ENCODE measurements around the gene SMIM32. TPM values are rescaled to one million over a fixed set of nuclear protein-coding genes. Genes with fewer than 3 reads are reported as not detected.

Gene SMIM32
- polyA plus RNA-seq, 1 donor from 2014 or later = 3.6 TPM

DNA sequence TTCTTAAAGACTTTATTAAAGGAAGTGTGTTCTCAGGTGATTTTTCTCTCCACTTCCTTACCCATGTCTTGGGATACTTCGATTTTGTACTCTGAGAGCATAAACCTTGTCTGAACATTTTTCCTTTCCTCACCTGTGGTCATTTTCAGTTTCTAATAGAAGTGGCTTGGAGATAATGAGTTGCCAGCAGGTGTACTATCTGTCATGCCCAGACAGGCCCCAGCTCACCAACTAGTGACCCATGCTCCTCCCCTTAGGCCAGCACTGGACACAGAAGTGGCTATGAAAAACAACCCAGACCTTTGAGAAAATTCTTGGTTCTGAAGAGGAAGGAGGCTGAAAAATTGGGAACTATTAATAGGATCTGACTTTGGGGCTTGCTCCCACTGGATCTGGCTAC is 49.2 kb upstream of the SMIM32 start:
- TF ChIP-seq, protein P1, sequence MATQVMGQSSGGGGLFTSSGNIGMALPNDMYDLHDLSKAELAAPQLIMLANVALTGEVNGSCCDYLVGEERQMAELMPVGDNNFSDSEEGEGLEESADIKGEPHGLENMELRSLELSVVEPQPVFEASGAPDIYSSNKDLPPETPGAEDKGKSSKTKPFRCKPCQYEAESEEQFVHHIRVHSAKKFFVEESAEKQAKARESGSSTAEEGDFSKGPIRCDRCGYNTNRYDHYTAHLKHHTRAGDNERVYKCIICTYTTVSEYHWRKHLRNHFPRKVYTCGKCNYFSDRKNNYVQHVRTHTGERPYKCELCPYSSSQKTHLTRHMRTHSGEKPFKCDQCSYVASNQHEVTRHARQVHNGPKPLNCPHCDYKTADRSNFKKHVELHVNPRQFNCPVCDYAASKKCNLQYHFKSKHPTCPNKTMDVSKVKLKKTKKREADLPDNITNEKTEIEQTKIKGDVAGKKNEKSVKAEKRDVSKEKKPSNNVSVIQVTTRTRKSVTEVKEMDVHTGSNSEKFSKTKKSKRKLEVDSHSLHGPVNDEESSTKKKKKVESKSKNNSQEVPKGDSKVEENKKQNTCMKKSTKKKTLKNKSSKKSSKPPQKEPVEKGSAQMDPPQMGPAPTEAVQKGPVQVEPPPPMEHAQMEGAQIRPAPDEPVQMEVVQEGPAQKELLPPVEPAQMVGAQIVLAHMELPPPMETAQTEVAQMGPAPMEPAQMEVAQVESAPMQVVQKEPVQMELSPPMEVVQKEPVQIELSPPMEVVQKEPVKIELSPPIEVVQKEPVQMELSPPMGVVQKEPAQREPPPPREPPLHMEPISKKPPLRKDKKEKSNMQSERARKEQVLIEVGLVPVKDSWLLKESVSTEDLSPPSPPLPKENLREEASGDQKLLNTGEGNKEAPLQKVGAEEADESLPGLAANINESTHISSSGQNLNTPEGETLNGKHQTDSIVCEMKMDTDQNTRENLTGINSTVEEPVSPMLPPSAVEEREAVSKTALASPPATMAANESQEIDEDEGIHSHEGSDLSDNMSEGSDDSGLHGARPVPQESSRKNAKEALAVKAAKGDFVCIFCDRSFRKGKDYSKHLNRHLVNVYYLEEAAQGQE (IDR thresholded peaks at IDR 0.05; ENCODE audit: borderline replicate concordance) = no peak
- TF ChIP-seq TAF1 (IDR thresholded peaks at IDR 0.05; ENCODE audit: low read depth) = no peak
- TF ChIP-seq, protein P2, sequence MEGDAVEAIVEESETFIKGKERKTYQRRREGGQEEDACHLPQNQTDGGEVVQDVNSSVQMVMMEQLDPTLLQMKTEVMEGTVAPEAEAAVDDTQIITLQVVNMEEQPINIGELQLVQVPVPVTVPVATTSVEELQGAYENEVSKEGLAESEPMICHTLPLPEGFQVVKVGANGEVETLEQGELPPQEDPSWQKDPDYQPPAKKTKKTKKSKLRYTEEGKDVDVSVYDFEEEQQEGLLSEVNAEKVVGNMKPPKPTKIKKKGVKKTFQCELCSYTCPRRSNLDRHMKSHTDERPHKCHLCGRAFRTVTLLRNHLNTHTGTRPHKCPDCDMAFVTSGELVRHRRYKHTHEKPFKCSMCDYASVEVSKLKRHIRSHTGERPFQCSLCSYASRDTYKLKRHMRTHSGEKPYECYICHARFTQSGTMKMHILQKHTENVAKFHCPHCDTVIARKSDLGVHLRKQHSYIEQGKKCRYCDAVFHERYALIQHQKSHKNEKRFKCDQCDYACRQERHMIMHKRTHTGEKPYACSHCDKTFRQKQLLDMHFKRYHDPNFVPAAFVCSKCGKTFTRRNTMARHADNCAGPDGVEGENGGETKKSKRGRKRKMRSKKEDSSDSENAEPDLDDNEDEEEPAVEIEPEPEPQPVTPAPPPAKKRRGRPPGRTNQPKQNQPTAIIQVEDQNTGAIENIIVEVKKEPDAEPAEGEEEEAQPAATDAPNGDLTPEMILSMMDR (IDR thresholded peaks at IDR 0.05; ENCODE audit: poor library complexity, severe bottlenecking) = no peak
- no peak for TF ChIP-seq POLR2AphosphoS5 (IDR thresholded peaks at IDR 0.05)
- no peak for TF ChIP-seq RAD21 (conservative IDR thresholded peaks at IDR 0.05)
- TF ChIP-seq SMC3 (conservative IDR thresholded peaks at IDR 0.05; ENCODE audit: poor library complexity) = no peak
- TF ChIP-seq MXI1 (conservative IDR thresholded peaks at IDR 0.05; ENCODE audit: poor library complexity, severe bottlenecking) = no peak
- TF ChIP-seq EZH2 (IDR thresholded peaks at IDR 0.05; ENCODE audit: borderline replicate concordance, insufficient read depth, low read length, poor library complexity, severe bottlenecking) = no peak
- TF ChIP-seq EP300 (conservative IDR thresholded peaks at IDR 0.05; ENCODE audit: poor library complexity, severe bottlenecking) = no peak
- no peaks in the 10 kb centered on the region for H3K36me3 ChIP-seq (ENCODE audit: insufficient read depth, low read length)
- no peak overlapping the region for H3K4me3 ChIP-seq (ENCODE audit: low read length)
- no peaks in the 10 kb centered on the region for H3K27me3 ChIP-seq (ENCODE audit: insufficient read depth, low read depth, low read length)
- H4K20me1 ChIP-seq (ENCODE audit: insufficient read depth) = no peaks in the 10 kb centered on the region
- H3F3A ChIP-seq (ENCODE audit: insufficient read depth, low read length, poor library complexity, severe bottlenecking) = no peaks in the 10 kb centered on the region
- H3K27ac ChIP-seq (ENCODE audit: low read length) = no peak overlapping the region
- H2AFZ ChIP-seq (ENCODE audit: low read depth, low read length) = no peak overlapping the region
- no peaks in the 10 kb centered on the region for H3K79me2 ChIP-seq (replicated peaks; ENCODE audit: insufficient read depth, low read length)
- no peaks in the 10 kb centered on the region for H3K9me2 ChIP-seq (ENCODE audit: insufficient read depth, low read length)
- no peaks in the 10 kb centered on the region for H3K9me3 ChIP-seq (ENCODE audit: low read length)
- H3K9ac ChIP-seq (ENCODE audit: low read length) = no peak overlapping the region
- no peak overlapping the region for H3K4me2 ChIP-seq (ENCODE audit: low read length)

DNA sequence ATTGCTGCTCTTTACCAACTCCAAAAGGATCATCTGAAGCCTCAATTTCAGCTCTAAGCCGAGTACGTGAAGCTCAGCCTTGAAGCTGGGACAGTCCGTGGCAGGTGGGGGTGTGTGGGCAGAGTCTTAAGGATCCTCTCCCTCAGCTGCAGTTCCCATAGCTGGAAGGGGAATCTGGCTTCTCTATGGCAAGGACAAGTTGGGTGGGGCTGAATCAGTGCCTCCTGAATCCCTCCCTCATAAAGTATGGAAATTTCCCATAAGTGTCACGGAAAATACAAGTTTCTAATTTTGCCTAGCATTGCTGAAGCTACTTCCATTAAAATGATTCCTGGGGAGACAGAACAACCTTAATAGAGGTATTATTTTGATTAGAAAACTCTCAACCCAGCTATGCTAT is 47.9 kb upstream of the SMIM32 start:
- Histone ChIP-seq H3K9ac (ENCODE audit: low read length) (no peak overlapping the region), H3K27ac (ENCODE audit: low read length) (no peak overlapping the region), H4K20me1 (ENCODE audit: insufficient read depth) (no peaks in the 10 kb centered on the region), H3K36me3 (ENCODE audit: insufficient read depth, low read length) (no peaks in the 10 kb centered on the region), H3F3A (ENCODE audit: insufficient read depth, low read length, poor library complexity, severe bottlenecking) (no peaks in the 10 kb centered on the region), H2AFZ (ENCODE audit: low read depth, low read length) (no peak overlapping the region), H3K9me2 (ENCODE audit: insufficient read depth, low read length) (no peaks in the 10 kb centered on the region), H3K9me3 (ENCODE audit: low read length) (no peaks in the 10 kb centered on the region), H3K4me2 (ENCODE audit: low read length) (no peak overlapping the region), H3K27me3 (ENCODE audit: insufficient read depth, low read depth, low read length) (no peaks in the 10 kb centered on the region), H3K4me3 (ENCODE audit: low read length) (no peak overlapping the region), H3K79me2 (replicated peaks; ENCODE audit: insufficient read depth, low read length) (no peaks in the 10 kb centered on the region)
- TF ChIP-seq EP300 (conservative IDR thresholded peaks at IDR 0.05; ENCODE audit: poor library complexity, severe bottlenecking) = no peak
- TF ChIP-seq EZH2 (IDR thresholded peaks at IDR 0.05; ENCODE audit: borderline replicate concordance, insufficient read depth, low read length, poor library complexity, severe bottlenecking) = no peak
- no peak for TF ChIP-seq TAF1 (IDR thresholded peaks at IDR 0.05; ENCODE audit: low read depth)
- no peak for TF ChIP-seq POLR2AphosphoS5 (IDR thresholded peaks at IDR 0.05)
- TF ChIP-seq RAD21 (conservative IDR thresholded peaks at IDR 0.05) = no peak
- TF ChIP-seq MXI1 (conservative IDR thresholded peaks at IDR 0.05; ENCODE audit: poor library complexity, severe bottlenecking) = no peak
- no peak for TF ChIP-seq SMC3 (conservative IDR thresholded peaks at IDR 0.05; ENCODE audit: poor library complexity)
- TF ChIP-seq, protein P2 (IDR thresholded peaks at IDR 0.05; ENCODE audit: poor library complexity, severe bottlenecking) = no peak
- TF ChIP-seq, protein P1 (IDR thresholded peaks at IDR 0.05; ENCODE audit: borderline replicate concordance) = no peak
